HUES48 (cell line): ENCODE measurements around the gene TNRC6B.

Experiments used
- H3K27ac ChIP-seq: one replicate; pipeline ENCODE4 v1.7.0; 2013; ENCODE audit warnings: low read depth, low read length, inconsistent platforms
- H3K27me3 ChIP-seq: 2 replicates; pipeline ENCODE4 v1.6.1; 2013; ENCODE audit warnings: mild to moderate bottlenecking, low read length; ENCODE audit not compliant: control insufficient read depth, insufficient read depth
- H3K36me3 ChIP-seq: 2 replicates; pipeline ENCODE4 v1.6.1; 2013; ENCODE audit warnings: low read length; ENCODE audit not compliant: control insufficient read depth, insufficient read depth
- H3K4me1 ChIP-seq: 2 replicates; pipeline ENCODE4 v1.6.1; 2013; ENCODE audit warnings: mild to moderate bottlenecking, low read length; ENCODE audit not compliant: control insufficient read depth, insufficient read depth
- H3K4me3 ChIP-seq: 2 replicates; pipeline ENCODE4 v1.5.1; 2013; ENCODE audit warnings: mild to moderate bottlenecking, low read depth, low read length
- H3K9ac ChIP-seq: 2 replicates; pipeline ENCODE4 v1.6.1; 2013; ENCODE audit warnings: mild to moderate bottlenecking, low read depth, low read length, moderate library complexity
- H3K9me3 ChIP-seq: 2 replicates; pipeline ENCODE4 v1.6.1; 2013; ENCODE audit warnings: low read length; ENCODE audit not compliant: control insufficient read depth, insufficient read depth

The TNRC6B gene

DNA sequence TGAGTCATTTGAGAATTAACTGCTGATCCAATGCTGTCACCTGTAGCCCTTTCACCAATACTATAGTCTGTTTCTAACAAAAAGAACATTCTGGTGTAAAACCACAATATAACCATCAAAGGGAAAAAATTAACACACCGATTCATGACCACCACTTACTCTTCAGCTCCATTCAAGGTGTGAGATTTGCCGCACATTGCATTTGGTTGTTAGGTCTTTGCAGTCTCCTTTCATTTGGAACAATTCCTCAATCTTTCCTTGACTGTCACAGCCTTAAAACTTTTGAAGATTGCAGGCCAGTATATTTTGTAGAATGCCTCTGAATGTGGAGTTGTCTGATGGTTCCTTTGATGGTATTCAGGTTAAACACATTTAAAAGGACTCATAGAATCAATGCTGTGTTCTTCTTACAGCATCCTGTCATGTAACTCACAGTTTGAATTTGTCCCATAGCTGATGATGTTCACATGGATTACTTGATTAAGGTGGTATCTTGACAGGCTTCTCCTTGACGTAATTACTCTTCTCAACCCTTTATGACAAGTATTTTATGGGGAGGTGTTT lies 63.6 kb downstream of the TNRC6B start:
- Histone ChIP-seq H3K36me3 (peaks cover 11% of the 10 kb centered on the region), H3K4me1 (peaks cover 44% of the 10 kb centered on the region), H3K9ac (no peak overlapping the region), H3K27ac (no peak overlapping the region), H3K27me3 (no peaks in the 10 kb centered on the region), H3K9me3 (no peaks in the 10 kb centered on the region), H3K4me3 (no peak overlapping the region)

DNA sequence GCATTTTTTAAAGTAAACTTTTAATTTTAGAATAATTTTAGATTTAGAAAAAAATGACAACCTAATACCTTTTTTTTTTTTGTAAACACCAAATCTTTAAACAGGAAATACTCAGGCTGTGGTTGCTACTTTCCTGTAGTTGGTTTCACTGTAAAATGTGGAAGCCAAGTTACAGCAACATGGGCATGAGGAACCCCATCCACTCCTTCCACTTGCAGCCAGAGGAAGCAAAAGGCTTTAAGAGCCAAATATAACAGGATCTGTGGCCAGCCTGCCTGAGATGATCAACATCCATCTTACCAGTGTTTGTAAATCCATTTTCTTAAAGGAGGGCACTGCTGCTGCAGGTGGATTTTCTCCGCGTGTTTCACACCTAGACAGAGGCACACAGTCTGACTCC lies 66.2 kb downstream of the TNRC6B start:
- Histone ChIP-seq H3K27ac (no peak overlapping the region), H3K4me3 (no peak overlapping the region), H3K9ac (no peak overlapping the region), H3K36me3 (peaks cover 14% of the 10 kb centered on the region; the same call in 1 of the 2 replicates), H3K4me1 (peaks cover 37% of the 10 kb centered on the region), H3K27me3 (no peaks in the 10 kb centered on the region), H3K9me3 (no peaks in the 10 kb centered on the region)

DNA sequence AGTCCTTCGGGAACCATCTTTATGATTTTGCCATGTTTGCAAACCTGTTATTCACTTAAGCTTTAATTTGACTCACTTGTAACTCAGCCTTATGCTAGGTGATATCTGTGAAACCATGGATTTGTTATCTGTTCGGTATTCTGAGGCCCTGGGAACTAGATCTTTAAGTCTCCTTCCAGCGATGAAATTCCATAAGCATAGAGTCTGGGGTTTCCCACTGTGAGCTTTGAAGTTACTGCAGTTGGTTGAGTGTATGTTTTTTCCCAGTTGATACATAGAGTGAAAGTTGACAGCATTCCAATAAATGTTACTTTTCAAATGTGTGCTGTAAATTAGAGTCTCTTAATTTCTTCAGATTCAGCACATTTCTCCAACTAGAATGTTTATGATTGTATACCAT lies 66.9 kb downstream of the TNRC6B start:
- Histone ChIP-seq H3K9ac (no peak overlapping the region), H3K4me3 (no peak overlapping the region), H3K27ac (no peak overlapping the region), H3K36me3 (peaks cover 14% of the 10 kb centered on the region; the same call in 1 of the 2 replicates), H3K27me3 (no peaks in the 10 kb centered on the region), H3K9me3 (no peaks in the 10 kb centered on the region), H3K4me1 (peaks cover 38% of the 10 kb centered on the region)

DNA sequence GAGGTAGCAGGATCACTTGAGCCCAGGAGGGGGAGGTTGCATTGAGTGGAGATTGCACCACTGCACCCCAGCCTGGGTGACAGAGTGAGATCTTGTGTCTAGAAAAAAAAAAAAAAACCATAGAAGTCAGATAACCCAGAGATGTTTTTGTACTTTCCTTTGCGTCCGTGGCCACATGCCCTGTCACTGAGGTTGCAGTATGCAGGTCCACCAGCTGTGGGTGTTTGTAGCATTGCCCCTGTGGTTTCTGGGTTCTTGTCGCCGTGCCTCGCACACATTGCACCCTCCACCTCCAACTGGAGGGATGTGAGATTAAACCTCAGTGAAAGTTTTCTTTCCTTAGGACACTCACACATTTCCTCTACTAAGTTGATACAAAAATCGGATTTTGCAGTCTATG lies 70.3 kb downstream of the TNRC6B start:
- H3K27me3 ChIP-seq = no peaks in the 10 kb centered on the region
- no peak overlapping the region for H3K9ac ChIP-seq
- H3K36me3 ChIP-seq = peaks cover 23% of the 10 kb centered on the region; the same call in 1 of the 2 replicates
- no peak overlapping the region for H3K27ac ChIP-seq
- no peaks in the 10 kb centered on the region for H3K9me3 ChIP-seq
- no peak overlapping the region for H3K4me3 ChIP-seq
- H3K4me1 ChIP-seq = peaks cover 30% of the 10 kb centered on the region

DNA sequence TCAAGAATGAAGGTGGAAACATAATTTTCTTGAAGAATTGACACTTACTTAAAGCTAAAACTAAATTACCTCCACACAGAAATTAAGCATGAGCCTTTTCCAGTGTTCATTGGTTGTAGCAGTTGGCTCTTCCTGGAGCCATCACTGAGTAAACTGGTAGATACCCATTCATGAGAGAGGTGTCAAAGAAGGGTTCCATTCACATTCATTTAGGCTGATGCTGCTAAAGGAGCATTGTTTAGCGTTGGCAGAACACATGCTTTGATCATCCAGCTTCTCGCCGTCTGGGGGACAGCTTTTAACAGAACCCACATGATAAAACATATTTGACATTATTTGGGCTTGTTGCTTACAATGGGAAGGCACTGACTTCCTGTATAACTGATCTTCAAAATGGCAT lies 71.6 kb downstream of the TNRC6B start:
- H3K4me1 ChIP-seq = peaks cover 30% of the 10 kb centered on the region
- no peaks in the 10 kb centered on the region for H3K27me3 ChIP-seq
- no peak overlapping the region for H3K4me3 ChIP-seq
- no peak overlapping the region for H3K27ac ChIP-seq
- peaks cover 29% of the 10 kb centered on the region for H3K36me3 ChIP-seq
- H3K9ac ChIP-seq = no peak overlapping the region
- no peaks in the 10 kb centered on the region for H3K9me3 ChIP-seq

DNA sequence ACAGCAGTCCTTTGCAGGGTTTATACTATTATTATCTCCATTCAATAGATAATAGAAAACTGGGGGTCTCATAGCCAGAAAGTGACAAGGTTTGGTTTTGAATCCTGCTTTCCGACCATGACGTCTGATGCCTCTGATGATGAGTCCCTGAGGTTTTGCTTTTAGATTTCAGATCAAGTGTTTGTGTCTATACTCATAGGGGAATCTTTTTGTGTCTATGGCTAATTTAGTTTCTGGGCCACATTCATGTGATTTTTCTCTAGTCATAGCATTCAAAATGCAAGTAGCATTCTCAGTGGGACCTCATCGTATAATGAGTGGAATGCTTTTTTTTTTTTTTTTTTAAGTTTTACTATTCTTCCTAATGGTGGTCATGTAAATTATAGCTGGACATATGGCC lies 72.9 kb downstream of the TNRC6B start:
- Histone ChIP-seq H3K36me3 (peaks cover 34% of the 10 kb centered on the region), H3K4me3 (no peak overlapping the region), H3K9ac (no peak overlapping the region), H3K4me1 (peaks cover 29% of the 10 kb centered on the region), H3K27ac (peak overlapping the region; percentile 27), H3K27me3 (no peaks in the 10 kb centered on the region), H3K9me3 (no peaks in the 10 kb centered on the region)

DNA sequence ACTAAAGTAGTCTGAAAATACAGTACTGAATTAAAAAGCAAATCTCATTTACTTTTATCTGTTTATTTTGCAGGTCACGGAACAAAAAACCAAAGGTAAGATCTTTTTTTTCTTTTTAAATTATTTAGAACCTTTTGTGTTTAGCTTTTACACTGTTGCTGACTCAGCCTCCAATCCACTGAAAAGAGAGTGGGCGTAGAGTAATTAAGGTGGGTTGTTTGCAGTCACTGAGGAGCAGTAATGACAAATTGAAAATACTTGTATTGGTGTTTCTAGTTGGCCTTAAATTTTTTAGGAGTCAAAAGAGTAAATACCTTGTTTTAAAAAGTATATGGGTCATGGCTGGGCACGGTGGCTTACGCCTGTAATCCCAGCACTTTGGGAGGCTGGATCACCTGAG lies 73.4 kb downstream of the TNRC6B start:
- no peak overlapping the region for H3K9ac ChIP-seq
- H3K36me3 ChIP-seq = peaks cover 29% of the 10 kb centered on the region
- H3K27ac ChIP-seq = peak overlapping the region; percentile 27
- H3K27me3 ChIP-seq = no peaks in the 10 kb centered on the region
- no peaks in the 10 kb centered on the region for H3K9me3 ChIP-seq
- no peak overlapping the region for H3K4me3 ChIP-seq
- peaks cover 25% of the 10 kb centered on the region for H3K4me1 ChIP-seq

DNA sequence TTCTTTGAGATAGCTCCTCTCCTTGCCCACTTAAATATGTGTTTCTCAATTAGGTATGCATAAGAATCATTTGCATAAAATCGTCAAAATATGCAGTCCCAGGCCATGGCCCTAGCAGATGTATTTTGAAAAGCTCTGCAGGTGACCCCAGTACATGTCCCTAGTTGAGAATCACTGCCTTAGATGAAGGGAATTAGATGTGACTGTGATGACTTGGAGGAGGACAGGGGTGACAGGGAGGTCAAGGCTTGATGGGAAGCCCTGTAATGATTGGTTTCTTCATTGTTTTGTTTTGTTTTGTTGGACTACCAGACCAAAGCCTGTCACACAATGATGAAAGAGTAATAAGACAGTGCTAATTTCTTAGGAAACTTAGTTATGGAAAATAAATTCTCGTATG lies 74.4 kb downstream of the TNRC6B start:
- no peak overlapping the region for H3K27ac ChIP-seq
- H3K4me3 ChIP-seq = no peak overlapping the region
- H3K4me1 ChIP-seq = peaks cover 20% of the 10 kb centered on the region
- no peaks in the 10 kb centered on the region for H3K9me3 ChIP-seq
- H3K27me3 ChIP-seq = no peaks in the 10 kb centered on the region
- H3K9ac ChIP-seq = no peak overlapping the region
- H3K36me3 ChIP-seq = peaks cover 26% of the 10 kb centered on the region

DNA sequence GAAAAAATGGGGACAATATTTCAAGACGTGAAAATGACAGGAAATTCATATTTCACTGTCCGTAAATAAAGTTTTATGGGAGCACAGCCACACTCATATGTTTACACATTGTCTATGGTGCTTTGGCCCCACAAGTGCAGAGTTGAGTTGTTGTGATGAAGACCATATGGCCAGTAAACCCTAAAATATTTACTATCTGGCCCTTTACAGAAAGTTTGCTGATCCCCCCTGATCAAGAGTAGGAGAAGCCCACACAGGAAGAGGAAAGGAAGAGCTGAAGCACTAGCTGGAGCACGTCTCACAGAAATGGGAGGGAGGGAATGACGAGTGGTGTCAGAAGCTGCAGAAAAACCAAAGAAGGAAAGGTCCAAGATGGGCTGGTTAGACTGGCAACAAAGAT lies 78.8 kb downstream of the TNRC6B start:
- Histone ChIP-seq H3K9me3 (no peaks in the 10 kb centered on the region), H3K4me3 (no peak overlapping the region), H3K27ac (no peak overlapping the region)

DNA sequence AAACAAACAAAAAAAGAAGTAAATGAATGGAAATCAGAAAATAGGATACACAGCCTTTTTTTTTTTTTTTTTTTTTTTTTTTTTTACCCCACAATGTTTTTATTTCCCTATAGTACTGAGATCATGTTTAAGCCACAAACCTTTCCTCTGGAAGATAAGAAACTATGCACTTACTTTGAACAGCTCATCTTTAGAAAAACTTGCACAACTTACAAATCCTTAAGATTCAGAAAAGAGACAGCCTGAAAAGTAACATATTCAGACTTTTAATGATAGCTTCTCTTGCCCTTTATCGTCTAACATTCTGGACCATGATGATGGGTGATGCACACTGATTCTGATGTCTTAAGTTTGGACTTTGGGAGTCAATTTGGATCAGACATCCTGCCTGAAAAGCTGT lies 80.3 kb downstream of the TNRC6B start:
- H3K36me3 ChIP-seq = peaks cover 43% of the 10 kb centered on the region
- H3K9me3 ChIP-seq = no peaks in the 10 kb centered on the region
- H3K4me1 ChIP-seq = no peaks in the 10 kb centered on the region
- no peaks in the 10 kb centered on the region for H3K27me3 ChIP-seq
- H3K27ac ChIP-seq = no peak overlapping the region
- H3K9ac ChIP-seq = no peak overlapping the region
- H3K4me3 ChIP-seq = no peak overlapping the region

More for the DNA sequence above, 78.8 kb downstream of the TNRC6B start:
- H3K27me3 ChIP-seq = no peaks in the 10 kb centered on the region
- H3K36me3 ChIP-seq = peaks cover 38% of the 10 kb centered on the region
- no peak overlapping the region for H3K9ac ChIP-seq
- peaks cover 3% of the 10 kb centered on the region; the same call in 1 of the 2 replicates for H3K4me1 ChIP-seq

DNA sequence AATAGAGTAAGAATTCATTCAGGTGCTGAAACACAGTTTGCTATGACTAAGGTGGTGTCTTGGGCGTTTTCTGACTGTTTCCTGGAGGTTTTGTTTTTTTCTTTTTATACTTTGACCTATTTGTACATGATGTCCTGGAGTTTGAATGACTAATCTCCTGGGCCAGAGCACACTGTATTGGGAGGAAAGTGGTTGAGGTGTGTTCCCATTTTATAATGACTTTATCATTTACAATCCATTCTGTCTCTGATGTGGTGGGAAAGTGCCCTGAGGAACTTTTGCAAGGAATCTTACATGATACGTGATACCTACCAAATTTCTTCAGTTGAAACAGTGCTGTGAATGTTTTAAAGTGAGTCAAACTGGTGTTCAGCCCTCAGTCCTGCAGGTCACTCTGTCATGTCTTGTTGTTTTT lies 80.8 kb downstream of the TNRC6B start:
- Histone ChIP-seq H3K9me3 (no peaks in the 10 kb centered on the region), H3K27ac (no peak overlapping the region), H3K4me3 (no peak overlapping the region), H3K27me3 (no peaks in the 10 kb centered on the region), H3K9ac (no peak overlapping the region), H3K36me3 (peaks cover 47% of the 10 kb centered on the region), H3K4me1 (no peaks in the 10 kb centered on the region)
